ENCODE measurements around the gene MAML2.
A peak's percentile ranks its signal among the peaks of the same experiment; 100 is the strongest.

Gene MAML2

DNA sequence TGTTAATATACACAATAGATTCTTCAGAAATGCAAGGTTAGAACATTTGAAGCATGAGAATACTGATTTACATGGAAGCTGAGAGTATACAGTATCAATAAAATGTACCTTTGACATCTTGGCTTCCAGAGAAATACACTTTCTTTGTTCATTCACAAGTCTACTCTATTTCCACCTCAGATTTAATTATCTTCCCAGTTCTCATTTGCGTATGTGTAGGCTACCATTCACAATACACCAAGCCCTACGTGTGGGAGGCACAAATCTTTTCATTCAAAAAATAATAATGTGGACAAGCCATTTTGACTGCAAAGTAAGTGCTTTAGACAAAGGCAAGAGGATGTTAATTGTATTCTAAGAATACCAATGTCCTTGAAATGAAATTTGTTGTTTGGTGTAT is 286.4 kb downstream of the MAML2 start:
- no peak for DNase-seq

DNA sequence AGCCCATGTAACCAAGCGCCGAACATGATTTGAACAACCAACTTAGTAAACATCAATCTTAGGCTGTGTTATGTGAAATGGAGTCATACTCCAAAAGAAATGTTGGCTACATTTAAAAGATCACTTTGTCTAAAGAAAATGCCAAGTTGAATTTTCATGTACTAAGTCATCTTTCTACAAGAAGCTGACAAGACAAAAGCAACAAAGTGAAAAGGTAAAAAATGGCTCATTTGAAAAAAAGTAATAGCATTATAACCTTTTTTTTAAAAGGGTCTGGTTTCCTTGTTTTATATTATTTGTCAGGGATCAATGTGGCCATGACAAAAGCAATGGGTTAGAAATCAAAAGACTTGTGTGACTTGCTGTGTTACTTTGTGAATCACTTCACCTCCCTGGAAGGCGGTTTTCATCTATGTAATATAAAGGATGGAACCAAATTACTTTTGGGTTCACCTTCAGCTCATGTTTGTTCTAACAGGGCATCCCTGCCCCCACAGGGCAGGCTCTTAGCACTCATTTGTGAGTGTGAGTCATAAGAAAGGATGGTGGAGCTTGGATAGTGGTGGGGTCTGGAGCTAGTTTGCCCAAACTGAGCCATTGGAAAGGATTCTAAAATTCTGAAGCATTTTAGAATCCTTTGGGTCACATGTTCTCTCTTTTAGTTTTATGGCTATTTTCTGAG is 287.1 kb downstream of the MAML2 start:
- no peak for DNase-seq

DNA sequence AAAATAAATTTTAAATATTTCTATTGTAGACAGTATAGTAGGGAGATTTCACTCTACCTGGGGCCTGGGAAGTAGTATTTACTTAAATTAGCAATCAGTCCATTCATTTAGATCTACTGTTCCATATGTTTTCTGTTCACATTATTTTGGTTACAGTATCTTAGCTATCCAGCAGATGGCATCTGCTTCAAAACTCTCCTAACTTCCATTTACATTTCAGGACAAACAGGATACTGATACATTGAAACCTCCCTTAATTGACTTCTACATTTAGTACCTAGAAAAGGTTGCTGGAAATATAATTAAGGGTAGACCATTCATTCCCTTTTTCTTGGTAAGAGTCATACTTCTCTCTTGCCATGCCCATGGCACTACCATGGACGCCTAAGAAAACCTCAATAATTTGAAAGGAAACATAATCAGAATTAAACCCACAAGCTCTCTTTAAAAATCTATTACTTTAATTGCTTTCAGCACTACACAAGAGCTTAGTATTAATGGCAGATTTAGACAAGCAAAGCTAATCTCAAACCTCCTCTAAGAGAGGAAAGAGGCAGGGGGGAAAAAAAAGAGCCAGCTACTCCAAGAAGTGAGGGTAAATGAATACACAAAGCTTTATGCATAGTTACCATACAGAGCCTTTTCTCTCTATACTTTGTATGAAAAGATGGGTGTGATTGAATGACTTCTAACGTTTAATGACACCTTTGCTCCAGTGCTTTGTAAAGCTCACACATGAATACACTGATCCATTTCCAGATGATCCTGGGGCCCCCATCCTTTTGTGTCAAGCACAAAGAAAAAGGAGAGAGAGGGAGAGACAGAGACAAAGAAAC is 287.9 kb downstream of the MAML2 start:
- peak; percentile 9 for DNase-seq

GRCh38 chr11:96052921-96053651 is 289.9 kb downstream of the MAML2 start:
- DNase-seq, result no peak

DNA sequence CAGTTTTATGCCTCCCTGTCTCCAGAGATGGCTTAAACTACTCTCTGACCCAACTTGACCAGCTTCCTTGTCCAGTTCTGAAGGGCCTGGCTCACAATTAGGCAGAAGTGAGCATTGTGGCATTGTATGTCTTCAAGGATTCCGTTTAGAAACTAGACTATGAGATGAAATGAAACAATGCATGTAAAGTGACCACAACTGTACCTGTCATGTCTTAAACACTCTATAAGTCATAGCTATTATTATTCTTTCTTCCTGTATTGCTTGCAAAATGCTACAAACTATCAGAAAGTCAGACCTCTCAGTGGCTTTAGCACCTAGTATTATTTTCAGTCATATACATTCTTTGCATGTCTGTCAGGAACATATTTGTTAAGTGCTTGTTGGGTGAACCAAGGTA is 291.2 kb downstream of the MAML2 start:
- no peak for DNase-seq

DNA sequence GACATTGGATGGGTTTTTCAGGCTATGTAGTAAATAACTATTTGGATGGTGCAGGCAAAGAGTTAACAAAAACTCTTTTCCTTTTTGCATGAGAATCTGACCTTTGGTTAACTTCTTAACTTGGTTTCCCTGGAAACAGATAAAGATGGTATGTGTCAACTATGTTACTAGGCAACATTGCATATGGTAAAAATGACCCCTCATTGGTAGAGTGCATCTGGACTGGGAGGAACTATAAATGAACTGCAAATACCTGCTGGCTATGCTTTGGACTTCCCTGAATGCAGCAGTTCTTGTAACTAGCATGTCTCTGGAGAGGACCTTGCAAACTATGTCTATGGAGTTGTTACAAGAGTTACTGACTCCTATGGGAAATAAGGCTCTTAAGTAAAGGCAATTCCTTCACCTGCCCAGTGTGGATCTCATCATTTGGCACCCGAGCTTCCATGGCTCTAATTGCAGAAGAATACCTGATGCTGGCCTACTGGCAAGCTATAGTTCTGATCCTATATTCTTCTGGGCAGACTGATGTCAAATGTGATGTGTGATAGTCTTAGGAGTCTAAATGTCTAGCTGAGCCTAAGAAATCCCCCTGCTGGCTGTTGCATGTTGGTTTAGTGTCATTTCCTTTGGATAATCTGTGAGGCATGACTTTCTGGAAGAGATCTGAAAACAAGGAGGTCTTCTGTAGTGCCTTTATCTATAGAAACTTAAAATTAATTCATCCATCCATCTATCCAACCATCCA is 292.4 kb downstream of the MAML2 start:
- no peak for DNase-seq

DNA sequence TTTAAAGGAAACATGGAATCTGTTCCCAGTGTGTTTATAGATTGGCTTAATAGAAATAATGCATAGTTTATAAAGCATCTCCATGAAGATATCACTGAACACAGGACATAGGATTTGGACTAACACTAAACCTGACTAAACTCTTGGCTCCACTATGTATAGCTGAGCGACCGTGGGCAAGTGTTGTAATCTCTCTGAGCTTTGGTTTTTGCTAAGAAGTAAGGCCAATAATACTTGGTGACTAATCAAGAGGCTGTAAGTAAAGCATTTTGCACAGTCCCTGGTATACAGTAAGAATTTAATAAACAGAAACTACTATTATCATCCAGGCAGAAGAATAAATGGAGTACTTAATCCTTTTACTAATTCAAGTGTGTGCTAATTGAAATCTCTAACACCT is 293.6 kb downstream of the MAML2 start:
- no peak for DNase-seq

DNA sequence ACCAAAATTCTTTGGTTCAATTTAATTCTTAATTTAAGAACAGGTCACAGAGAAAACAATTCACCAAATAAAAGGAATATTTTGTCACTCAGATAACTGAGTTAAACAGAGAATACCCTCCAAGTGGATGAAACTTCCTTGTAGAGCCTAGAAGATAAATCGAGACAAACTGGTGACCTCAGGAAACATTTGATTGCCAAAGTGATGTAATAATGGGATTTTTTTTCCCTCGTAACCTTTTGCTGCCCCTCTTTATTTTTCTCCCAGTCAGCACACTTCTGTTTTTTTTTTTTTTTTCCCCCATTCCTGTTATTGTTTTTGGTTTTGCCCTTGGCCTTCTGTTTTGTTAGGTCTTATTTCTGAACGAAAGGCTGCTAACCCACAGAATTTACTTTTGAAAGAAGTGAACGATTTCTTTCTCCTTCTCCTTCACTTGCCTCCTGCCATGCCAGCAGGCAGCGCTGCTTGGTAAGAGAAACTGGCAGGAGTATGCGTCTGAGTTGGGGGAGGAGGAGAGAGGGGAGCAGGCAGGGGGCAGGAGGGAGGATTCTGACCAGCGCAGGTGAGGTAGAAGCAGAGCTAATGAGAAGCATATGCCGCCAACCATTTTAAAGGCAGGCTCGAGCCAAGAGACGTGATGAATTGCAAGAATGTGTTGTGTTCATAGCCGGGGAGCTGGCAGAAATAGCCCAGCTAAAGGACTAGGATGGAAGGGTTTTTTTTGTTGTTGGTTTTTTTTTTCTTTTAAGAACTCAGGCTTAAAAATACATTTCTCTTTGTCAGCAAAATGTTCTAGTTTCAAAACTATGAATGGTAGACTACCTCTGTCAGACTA is 297.2 kb downstream of the MAML2 start:
- DNase-seq, result no peak

DNA sequence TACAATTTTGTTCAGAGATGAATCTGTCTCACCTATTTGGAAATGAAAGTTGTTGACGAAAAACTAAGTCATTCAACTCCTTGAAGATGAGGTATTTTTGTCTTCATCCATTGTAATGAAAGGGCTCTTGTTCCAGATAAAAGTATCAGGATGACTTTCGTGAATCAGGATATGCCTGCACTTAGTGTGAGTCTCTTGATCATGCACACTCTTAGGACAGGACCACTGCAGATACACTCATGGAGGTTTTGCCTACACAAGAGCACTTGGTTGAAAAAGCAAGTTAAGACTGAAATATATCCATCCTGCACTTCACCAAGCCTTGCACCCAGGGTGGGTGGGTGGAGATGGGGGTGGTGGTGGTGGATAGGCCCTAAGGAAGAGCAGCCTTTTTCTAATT is 298.2 kb downstream of the MAML2 start:
- DNase-seq, result no peak

- no peak for DNase-seq
Observed at GRCh38 chr11:96044311-96044710, 298.7 kb downstream of the MAML2 start.

DNA sequence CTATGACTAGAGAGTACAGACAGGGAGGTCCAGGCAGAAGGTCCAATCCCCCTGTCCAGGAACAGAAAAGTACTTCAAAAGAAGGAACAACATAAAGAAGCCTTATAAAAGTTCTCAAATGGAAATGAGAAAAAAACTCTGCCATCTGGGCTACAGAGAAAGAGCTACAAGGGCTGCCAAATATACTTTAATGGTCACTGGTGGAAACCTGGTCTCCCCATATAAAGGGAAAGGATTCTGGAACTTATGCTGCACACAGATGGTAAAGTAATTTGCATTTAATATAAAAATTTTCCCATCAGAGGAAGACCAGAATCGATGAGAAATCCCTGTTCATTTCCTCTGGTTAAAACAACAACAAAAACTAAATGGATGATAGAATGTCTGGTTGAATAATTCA is 299.7 kb downstream of the MAML2 start:
- DNase-seq, result no peak

- peak; percentile 20 for DNase-seq
Observed at GRCh38 chr11:96038046-96038445, 304.9 kb downstream of the MAML2 start.

DNA sequence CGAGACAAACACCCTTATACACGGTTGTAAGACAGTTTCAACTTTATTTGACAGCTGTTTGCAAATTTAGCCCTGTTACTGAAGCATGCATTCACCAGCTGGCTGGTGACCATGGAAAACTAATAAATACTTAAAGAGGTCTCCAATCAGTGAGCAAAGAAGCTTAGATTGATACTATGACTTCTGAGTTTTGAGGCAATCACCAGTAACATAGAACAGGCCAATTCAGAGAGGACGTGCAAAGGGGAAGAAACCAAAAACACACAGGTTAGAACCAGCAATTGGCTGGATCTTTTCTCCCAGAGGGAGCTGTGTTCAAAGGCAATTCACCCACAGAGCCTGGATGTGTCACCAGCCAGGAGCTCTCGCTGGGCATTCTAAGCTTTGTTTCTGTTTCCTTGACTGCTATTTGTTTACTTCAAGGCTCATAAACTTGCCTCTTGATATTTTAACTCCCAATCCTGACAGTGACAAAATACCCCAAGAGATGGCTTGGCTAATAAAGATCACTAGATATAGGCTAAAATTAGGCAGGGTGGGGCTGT is 305.5 kb downstream of the MAML2 start:
- peak; percentile 83 for DNase-seq

GRCh38 chr11:96036863-96037262 is 306.1 kb downstream of the MAML2 start:
- peak; percentile 45 for DNase-seq

DNA sequence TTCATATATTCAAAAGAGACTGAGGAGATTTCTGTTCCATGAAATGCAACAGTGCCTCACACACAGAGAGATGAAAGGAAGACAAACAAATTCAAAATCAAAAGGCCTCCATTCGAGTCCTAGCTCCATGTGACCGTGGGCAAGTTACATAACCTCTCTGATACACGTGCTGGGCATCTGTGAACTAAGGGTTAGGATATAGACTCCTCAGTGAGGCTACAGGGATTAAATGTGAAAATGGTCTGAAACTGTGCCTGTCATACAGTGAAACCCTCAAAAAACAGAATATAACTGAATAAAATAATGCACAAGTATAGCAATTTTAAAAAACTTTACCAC is 307.3 kb downstream of the MAML2 start:
- no peak for DNase-seq

DNA sequence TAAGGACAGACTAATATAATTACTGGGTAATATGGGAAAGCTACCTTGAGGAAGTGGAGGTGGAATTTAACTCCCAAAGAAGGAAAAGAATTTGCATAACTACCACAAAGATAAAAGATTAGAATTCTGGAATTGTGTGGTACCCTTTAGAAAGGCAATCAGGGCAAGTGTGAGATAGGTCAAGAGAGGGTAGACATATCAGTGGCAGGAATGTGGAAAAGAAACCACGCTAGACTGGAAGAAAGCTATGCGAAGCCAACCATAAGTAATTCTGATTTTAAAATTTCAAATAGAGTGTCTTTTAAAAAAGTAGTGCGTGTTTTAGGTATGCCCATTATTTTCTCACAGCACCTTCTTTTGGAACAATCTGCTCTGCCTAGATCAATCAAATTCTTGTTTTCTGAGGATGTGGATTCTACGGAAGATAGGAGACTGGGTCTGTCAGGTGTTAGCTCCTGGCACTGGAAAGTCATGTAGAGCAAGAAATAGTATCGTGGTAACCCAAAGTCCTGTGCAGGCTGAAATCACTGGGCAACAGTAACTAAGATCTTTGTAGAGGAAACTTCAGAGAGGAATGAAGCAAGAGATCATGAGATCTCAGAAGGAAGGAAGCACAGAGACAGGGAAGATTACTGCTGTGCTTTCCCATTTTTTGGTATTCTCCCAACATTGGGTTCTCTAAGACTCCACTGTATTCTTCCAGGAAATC is 307.8 kb downstream of the MAML2 start:
- no peak for DNase-seq

DNA sequence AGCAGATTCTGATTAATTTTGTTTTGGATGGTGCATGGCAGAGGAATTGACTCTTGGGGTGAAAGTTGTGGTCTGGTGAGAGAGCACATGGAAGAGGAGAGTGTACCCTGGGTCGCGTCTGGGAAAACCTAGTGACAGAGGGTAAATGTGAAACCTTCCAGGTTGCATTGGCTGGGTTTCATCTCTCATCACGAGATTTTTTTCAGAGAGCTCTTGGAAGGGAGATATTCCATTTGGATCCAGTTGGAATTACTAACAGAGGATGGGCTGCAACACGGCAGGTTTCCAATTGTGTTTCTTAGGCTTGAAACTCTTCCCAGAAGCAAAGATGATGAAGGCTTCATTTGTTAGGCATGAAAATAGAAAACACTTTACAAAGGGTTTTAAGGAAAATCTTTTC is 309.4 kb downstream of the MAML2 start:
- no peak for DNase-seq

DNA sequence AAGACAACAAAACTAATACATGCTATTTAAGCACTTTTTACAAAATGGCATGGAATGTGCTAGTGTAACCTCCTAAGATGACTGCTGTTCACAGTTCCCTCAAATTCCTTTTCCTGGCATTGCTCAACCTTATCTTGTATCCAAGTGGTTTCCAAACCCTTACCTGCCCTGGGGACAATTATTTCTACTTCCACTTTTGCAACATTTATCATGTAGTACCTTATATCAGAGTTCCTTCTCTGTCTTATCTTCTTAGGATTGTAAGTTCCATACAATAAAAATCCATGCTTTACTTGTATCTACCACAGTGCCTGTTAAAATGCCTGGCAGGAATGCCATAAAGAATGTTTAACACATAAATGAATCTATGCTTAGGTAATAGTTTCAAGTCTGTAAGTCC is 309.9 kb downstream of the MAML2 start:
- no peak for DNase-seq

DNA sequence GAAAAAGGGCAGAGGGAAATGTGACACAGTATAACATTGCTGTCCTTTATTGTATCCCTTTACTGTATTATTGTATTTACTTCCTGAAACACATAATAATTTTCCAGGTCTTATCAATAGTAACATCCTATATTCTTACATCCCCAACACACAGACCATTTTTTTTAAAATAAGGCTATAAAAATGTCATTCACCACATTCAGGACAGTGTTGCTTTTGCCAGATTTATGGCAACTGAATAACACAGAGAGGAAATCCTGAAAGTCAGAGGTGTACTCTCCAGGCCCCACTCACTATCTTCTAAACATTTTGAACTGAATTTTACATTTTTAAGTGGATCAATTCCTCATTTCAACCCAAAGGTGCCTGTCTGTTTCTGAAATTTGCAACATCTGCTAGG is 314.2 kb downstream of the MAML2 start:
- DNase-seq, result no peak

DNA sequence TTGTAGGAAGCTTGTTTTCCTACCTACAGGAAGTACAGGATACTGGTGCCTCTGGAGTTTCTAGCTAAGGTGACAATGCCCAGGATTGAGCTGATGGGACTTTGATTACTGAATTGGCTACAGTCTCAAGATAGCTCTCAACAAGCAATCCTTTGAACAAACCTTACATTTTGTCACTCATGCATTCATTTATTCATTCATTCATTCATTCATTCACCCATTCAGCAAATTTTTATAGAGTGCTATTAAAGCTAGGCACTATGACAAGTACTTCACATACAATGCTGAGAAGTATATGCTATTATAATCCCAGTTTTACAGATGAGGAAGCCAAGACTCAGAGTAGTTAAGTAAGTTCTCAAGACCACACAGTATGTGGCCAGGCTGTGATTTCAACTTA is 316.0 kb downstream of the MAML2 start:
- DNase-seq, result no peak

GRCh38 chr11:96026310-96026709 is 316.7 kb downstream of the MAML2 start:
- no peak for DNase-seq

Data from DMS79 (cell line).